Measurements from ENCODE around the gene RGS4.

The RGS4 gene

GRCh38 chr1:163106364-163106987, 37.3 kb downstream of the RGS4 start:
- TF ChIP-seq CTCF (IDR thresholded peaks at IDR 0.05; ENCODE audit: control insufficient read depth, extremely low read depth, insufficient read depth): no peak
- DNase-seq (ENCODE audit: low read depth): no peak
- H3K4me3 ChIP-seq (ENCODE audit: low read depth, low read length): no peak overlapping the region

- TF ChIP-seq CTCF (IDR thresholded peaks at IDR 0.05; ENCODE audit: control insufficient read depth, extremely low read depth, insufficient read depth): no peak
- no peak for DNase-seq (ENCODE audit: low read depth)
- H3K4me3 ChIP-seq (ENCODE audit: low read depth, low read length): no peak overlapping the region
Observed at GRCh38 chr1:163107655-163108054, 38.5 kb downstream of the RGS4 start.

- H3K4me3 ChIP-seq (ENCODE audit: low read depth, low read length): no peak overlapping the region
- no peak for TF ChIP-seq CTCF (IDR thresholded peaks at IDR 0.05; ENCODE audit: control insufficient read depth, extremely low read depth, insufficient read depth)
- no peak for DNase-seq (ENCODE audit: low read depth)
Observed at GRCh38 chr1:163115887-163116286, 46.7 kb downstream of the RGS4 start.

GRCh38 chr1:163119707-163120106, 50.5 kb downstream of the RGS4 start:
- TF ChIP-seq CTCF (IDR thresholded peaks at IDR 0.05; ENCODE audit: control insufficient read depth, extremely low read depth, insufficient read depth): no peak

GRCh38 chr1:163120372-163120771, 51.2 kb downstream of the RGS4 start:
- no peak for TF ChIP-seq CTCF (IDR thresholded peaks at IDR 0.05; ENCODE audit: control insufficient read depth, extremely low read depth, insufficient read depth)
- H3K4me3 ChIP-seq (ENCODE audit: low read depth, low read length): no peak overlapping the region
- DNase-seq (ENCODE audit: low read depth): no peak

More at GRCh38 chr1:163119707-163120106, 50.5 kb downstream of the RGS4 start:
- H3K4me3 ChIP-seq (ENCODE audit: low read depth, low read length): no peak overlapping the region
- DNase-seq (ENCODE audit: low read depth): no peak

- no peak for DNase-seq (ENCODE audit: low read depth)
- H3K4me3 ChIP-seq (ENCODE audit: low read depth, low read length): no peak overlapping the region
- no peak for TF ChIP-seq CTCF (IDR thresholded peaks at IDR 0.05; ENCODE audit: control insufficient read depth, extremely low read depth, insufficient read depth)
Observed at GRCh38 chr1:163124812-163125211, 55.7 kb downstream of the RGS4 start.
